ENCODE measurements around the gene C9orf153. TPM values are rescaled to one million over a fixed set of nuclear protein-coding genes. Genes with fewer than 3 reads are reported as not detected.
"Not testable (repeated sequence)": the region's sequence is repeated elsewhere in the genome, so short reads cannot be mapped to it uniquely, and the experiment has no call there.

Gene C9orf153
- total RNA-seq, 2 donors from 2014 or later: 0.37 to 0.51 TPM

- Histone ChIP-seq H3K36me3 (ENCODE audit: control insufficient read depth, insufficient read depth, low read length) (peaks cover 82% of the 10 kb centered on the region), H3K9me3 (ENCODE audit: control insufficient read depth, low read length) (no peaks in the 10 kb centered on the region), H3K9ac (ENCODE audit: extremely low read depth, low read length, poor library complexity, severe bottlenecking) (no peak overlapping the region), H3K4me1 (ENCODE audit: control insufficient read depth, insufficient read depth, low read length) (no peaks in the 10 kb centered on the region), H3K27ac (ENCODE audit: low read depth, low read length) (no peak overlapping the region), H3K4me3 (ENCODE audit: low read length) (no peak overlapping the region), H3K27me3 (ENCODE audit: control insufficient read depth, insufficient read depth, low read length, poor library complexity, severe bottlenecking) (no peaks in the 10 kb centered on the region)
- WGBS, 2 experiments (ENCODE audit: insufficient coverage in 1 of 2, insufficient read length in 1 of 2): 90% methylated on average over 10 to 11 of the region's 11 CpGs
- Mint-ChIP-seq H3K27ac (no peak overlapping the region), H3K36me3 (ENCODE audit: low read depth) (peaks cover 54% of the 10 kb centered on the region), H3K4me1 (peaks cover 5% of the 10 kb centered on the region), H3K4me3 (no peak overlapping the region), H3K27me3 (ENCODE audit: insufficient read depth) (no peaks in the 10 kb centered on the region), H3K9me3 (no peaks in the 10 kb centered on the region)
- no peak for TF ChIP-seq CTCF (conservative IDR thresholded peaks at IDR 0.05)
- DNase-seq: no peak
Measured at GRCh38 chr9:86298873-86299272, 39.4 kb upstream of the C9orf153 start.

GRCh38 chr9:86290341-86290740 lies 30.9 kb upstream of the C9orf153 start:
- H3K36me3 Mint-ChIP-seq (ENCODE audit: low read depth): peaks cover 16% of the 10 kb centered on the region
- H3K4me1 Mint-ChIP-seq; H3K27me3 ChIP-seq (ENCODE audit: control insufficient read depth, insufficient read depth, low read length, poor library complexity, severe bottlenecking); H3K9me3 Mint-ChIP-seq; H3K4me3 Mint-ChIP-seq; H3K9ac ChIP-seq (ENCODE audit: extremely low read depth, low read length, poor library complexity, severe bottlenecking); H3K27me3 Mint-ChIP-seq (ENCODE audit: insufficient read depth); H3K4me3 ChIP-seq (ENCODE audit: low read length); DNase-seq; H3K9me3 ChIP-seq (ENCODE audit: control insufficient read depth, low read length); H3K27ac Mint-ChIP-seq; H3K27ac ChIP-seq (ENCODE audit: low read depth, low read length); H3K4me1 ChIP-seq (ENCODE audit: control insufficient read depth, insufficient read depth, low read length): not testable (repeated sequence)
- 92% methylated on average over 2 to 4 of the region's 6 CpGs for whole genome bisulfite sequencing, 2 experiments (ENCODE audit: insufficient coverage in 1 of 2, insufficient read length in 1 of 2)
- peaks cover 27% of the 10 kb centered on the region for H3K36me3 ChIP-seq (ENCODE audit: control insufficient read depth, insufficient read depth, low read length)

GRCh38 chr9:86288499-86289198 lies 29.2 kb upstream of the C9orf153 start:
- WGBS, 2 experiments (ENCODE audit: insufficient coverage in 1 of 2, insufficient read length in 1 of 2): 81% methylated on average over 6 of the region's 6 CpGs; no CpG with 5 or more reads in 1 of the 2 experiments
- no peaks in the 10 kb centered on the region for H3K4me1 Mint-ChIP-seq
- no peak overlapping the region for H3K4me3 Mint-ChIP-seq
- H3K4me3 ChIP-seq (ENCODE audit: low read length): no peak overlapping the region
- no peaks in the 10 kb centered on the region for H3K9me3 Mint-ChIP-seq
- H3K36me3 ChIP-seq (ENCODE audit: control insufficient read depth, insufficient read depth, low read length): peaks cover 22% of the 10 kb centered on the region
- H3K27me3 Mint-ChIP-seq (ENCODE audit: insufficient read depth): no peaks in the 10 kb centered on the region
- H3K27ac Mint-ChIP-seq: no peak overlapping the region
- H3K9ac ChIP-seq (ENCODE audit: extremely low read depth, low read length, poor library complexity, severe bottlenecking): no peak overlapping the region
- H3K9me3 ChIP-seq (ENCODE audit: control insufficient read depth, low read length): no peaks in the 10 kb centered on the region
- H3K4me1 ChIP-seq (ENCODE audit: control insufficient read depth, insufficient read depth, low read length): no peaks in the 10 kb centered on the region
- no peaks in the 10 kb centered on the region for H3K27me3 ChIP-seq (ENCODE audit: control insufficient read depth, insufficient read depth, low read length, poor library complexity, severe bottlenecking)
- H3K27ac ChIP-seq (ENCODE audit: low read depth, low read length): no peak overlapping the region
- no peak for DNase-seq
- H3K36me3 Mint-ChIP-seq (ENCODE audit: low read depth): peaks cover 10% of the 10 kb centered on the region
- no peak for TF ChIP-seq CTCF (conservative IDR thresholded peaks at IDR 0.05)

Data from endodermal cell (in vitro differentiated cells).